NOMO-1 treated with DMSO at 0.1 percent for 48 hours (cell line): ENCODE measurements around the gene MAP4K5.

Experiments
- DNase-seq: peaks from one replicate; lab custom pipeline; 2025; ENCODE audit not compliant: unreplicated experiment; lab: John Stamatoyannopoulos, UW

Gene MAP4K5

DNA sequence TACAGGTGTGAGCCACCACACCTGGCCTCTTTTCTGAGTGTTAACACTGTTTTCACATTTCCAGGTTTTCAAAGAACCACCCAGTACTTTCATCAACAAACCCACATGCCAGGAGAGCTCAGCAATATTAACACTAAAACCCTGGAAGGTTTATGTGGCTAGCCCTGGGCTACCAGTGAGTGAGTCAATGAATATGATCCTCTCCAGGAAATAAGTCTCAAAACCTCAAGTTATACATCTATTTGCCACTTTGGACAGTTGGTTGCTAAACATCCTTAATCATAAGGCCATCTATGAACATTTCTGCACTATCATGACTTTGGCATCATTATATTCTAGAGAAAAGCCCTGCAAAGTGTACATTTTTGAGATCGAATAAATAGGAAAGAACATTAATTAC, 129.4 kb downstream of the MAP4K5 start:
- DNase-seq = no peak

DNA sequence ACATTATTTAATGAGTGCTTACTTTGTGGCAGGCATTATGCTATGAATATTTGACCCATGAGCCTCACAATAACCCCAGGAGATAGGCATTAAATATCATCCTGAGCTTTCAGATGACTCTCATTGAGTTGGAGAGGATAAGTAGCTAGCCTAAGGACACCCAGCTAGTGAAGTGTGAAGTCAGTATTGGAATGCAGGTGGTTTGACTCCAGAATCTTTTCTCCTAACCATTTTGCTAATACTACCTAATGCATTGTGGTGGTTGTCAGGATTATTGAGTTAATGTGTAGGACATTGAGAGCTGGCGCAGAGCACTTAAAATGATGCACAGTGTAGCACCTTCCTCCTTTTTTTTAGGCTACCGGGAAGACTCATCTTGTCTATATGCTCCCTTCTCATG, 131.9 kb downstream of the MAP4K5 start:
- no peak for DNase-seq

DNA sequence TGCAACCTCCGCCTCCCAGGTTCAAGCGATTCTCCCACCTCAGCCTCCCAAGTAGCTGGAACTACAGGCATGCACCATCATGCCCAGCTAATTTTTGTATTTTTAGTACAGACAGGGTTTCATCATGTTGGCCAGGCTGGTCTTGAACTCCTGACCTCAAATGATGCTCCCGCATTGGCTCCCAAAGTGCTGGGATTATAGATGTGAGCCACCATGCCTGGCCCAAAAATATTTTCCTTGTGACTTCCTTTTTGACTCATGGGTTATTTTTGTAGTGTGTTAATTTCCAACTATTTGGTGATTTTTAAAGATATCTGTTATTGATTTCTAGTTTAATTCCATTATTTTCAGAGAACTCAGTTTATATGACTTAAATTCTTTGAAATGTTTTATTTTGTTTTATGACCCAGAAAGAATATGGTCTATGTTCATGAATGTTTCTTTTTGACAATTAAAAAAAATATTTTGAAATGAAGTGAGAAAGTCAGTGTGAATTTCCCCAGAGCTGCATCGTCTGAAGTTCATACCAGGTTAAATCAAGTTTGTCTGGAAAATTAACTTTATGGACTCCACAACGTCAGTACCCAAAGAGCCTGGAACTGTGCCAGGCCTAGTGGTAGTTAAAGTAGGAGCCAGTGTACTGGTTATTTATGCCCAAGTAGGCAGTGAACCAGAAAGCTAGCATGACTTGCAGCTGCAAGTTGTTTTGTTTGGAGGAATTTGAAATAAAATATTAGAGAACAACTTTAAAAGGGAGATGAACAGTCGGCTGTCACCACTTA, 132.9 kb downstream of the MAP4K5 start:
- no peak for DNase-seq

DNA sequence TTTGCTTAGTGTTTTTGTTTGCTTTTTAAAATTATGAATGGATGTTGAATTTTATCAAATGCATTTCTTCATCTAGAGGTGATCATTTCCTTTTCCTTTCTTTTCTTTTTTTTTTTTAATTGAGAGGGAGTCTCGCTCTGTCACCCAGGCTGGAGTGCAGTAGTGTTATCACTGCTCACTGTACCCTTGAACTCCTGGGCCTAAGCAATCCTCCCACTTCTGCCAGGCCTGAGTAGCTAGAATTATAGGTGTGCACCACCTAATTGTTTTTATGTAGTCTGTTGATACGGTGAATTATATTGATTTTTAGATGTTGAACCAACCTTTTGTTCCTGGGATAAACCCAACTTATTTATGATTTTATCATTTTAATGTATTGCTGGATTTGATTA, 134.2 kb downstream of the MAP4K5 start:
- DNase-seq = no peak

DNA sequence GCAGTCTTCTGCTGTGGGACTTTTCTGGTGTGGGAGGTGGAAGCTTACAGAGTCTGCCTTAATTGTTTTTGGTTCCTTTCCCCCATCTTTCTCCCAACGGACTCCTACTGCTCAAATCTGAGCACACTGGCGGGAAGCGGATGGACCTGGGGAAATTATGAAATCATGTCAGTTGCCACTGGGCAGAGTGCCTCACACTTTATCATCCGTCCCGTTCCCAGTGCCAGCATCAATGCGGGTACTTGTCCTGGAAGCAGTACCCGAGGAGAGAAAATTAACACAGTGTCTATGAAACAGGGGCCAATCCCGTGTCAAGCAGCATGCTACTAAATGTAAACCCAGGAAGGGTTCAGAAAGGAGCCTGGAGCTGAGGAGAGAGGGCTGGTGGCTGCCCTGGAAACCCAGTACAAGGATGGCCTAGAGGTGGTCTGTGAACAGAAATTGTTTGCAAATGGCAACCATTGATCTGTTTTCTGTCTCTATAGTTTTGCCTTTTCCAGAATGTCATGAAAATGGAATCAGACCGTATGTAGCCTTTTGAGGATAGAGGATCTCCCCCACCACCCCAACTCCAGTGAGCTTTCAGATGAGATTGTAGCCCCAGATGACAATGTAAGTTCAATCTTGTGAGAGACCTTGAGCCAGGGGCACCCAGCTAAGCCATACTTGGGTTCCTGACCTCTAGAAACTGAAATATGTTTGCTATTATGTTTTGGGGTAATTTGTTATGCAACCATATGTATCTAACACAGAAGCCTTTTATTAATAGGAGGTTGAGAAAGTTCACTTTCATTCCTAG, 134.8 kb downstream of the MAP4K5 start:
- peak; percentile 28 for DNase-seq

DNA sequence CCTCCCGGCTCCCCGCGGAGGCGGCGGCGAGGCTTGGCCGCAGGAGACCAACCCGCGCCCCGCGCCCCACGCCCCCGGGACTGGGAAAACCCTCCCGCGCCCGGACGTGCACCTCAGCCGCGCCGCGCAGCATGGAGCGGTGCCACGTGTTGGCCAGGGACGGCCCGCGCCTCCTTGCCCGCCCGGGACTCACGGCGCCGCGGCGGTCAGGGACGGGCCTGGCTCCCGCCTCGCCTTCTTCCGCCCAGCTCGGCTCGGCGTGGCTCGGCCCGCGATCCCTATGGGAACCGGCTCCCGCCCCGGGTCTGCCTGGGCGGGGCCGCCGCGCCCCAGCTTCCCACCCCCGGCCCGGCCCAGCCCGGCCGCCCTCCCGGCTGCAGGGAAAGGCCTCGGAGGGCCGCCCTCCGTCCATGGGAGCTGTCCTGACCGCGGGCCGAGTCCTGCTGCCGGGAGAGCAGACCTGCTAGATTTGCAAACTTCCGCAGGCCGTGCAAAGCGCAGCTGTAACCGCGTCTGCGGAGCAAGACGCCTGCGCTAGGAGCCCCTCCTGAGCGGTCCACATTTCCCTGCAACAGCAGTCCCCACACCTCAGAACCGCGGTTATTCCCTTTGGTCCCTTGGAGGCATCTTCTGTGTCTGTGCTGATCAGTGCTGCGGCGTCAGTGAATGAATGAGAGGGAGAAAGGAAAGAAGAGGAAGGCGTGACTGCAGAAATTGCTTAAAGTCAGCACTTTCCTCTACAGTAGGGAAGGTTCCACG, 135.6 kb downstream of the MAP4K5 start, which contains the start of gene CDKL1:
Gene CDKL1, minus strand, starts transcription at position 251 of the 759 bp plus-strand sequence. CDS start 1,013 bp downstream, outside the sequence.
- DNase-seq = peak; percentile 34

DNA sequence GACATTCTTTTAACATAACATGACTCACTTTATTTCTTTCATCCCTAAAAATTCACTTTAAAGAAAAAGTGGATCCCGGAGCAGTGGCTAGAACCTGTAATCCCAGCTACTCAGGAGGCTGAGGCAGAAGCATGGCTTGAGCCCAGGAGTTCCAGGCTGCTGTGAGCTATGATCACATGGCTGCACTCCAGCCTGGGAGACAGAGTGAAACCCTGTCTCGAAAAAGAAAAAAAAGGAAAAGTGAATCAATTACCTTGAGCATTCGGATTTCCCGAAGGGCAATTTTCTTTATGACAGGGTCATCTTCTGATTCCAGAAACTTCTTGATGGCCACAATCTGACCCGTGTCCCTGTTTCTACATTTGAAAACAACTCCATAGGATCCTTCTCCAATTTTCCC, 136.9 kb downstream of the MAP4K5 start:
- DNase-seq = no peak

DNA sequence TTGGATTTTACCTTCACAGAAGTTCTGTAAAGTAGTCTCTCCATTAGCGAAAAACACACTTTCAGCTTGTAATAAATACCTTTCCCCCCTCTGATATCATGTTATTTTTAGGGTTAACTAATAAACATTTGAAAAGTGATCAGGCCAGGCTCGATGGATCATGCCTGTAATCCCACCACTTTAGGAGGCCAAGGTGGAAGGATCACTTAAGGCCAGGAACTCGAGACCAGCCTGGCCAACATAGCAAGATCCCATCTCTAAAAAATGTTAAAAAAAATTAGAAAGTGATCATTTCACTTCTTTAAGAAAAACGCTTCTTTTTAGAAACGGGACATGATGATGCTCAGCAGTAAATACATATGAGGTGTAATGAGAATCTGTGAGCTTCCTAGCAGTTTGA, 137.7 kb downstream of the MAP4K5 start:
- no peak for DNase-seq

DNA sequence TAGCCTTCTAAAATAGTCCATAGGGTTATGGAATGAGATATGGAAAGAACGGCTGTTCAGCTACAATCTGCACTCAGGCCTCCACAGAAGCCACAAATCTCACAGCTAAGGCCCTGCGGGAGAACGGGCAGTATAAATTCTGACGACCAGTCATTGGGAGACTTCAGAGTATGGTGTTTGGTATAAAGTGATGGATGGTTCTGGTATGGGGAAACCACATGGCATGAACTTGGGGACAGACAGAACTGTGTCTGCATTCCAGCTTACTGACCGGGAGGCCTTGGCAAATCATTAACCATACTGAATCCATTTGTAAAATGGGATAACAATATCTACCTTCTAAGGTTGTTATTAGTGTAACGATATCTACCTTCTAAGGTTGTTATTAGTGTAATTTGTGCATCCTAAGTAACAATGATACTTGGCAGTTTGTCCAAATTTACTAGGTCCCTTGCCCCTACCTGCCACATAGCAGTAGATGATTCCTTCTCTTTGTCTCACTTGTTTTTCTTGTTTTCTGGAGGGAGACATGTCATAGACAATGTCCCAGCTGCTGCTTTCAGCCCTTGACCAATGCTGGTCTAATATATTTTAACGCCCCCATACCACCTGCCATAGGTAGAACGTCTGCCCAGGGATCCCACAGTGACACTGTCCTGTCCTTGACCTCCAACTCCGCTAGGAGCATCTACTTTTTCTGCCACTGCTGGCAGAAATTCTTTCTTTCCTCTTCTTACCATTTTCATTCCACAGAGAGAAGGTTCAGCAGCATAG, 142.5 kb downstream of the MAP4K5 start:
- no peak for DNase-seq

DNA sequence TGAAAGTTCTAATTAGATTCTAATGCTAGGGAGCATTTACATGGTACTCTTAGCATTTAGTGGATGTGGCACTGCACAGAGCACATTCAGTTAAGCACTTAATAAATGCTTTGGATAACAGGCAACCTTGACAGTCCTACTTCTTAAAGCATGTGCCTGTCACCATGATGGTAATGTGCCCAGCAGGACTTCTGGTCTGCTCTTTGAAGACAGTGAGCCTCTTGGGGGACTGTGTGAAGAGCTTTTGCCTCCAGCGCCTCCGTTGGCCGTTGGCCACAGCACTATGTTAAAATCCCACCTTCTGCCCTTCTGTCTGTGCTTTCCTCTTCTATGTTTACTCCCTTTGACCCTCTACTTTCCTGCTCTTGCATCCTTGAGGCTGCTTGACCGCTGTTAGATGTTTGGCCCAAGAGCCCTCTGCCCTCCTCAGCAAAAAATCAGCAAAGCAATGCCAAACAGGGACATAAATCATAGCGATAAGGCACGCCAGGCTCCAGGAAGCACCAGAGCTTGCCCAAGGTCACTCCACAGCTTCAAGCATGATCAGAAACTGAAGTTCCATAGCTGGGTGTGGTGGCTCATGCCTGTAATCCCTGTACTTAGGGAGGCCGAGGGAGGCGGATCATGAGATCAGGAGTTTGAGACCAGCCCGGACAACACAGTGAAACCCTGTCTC, 144.0 kb downstream of the MAP4K5 start:
- no peak for DNase-seq

DNA sequence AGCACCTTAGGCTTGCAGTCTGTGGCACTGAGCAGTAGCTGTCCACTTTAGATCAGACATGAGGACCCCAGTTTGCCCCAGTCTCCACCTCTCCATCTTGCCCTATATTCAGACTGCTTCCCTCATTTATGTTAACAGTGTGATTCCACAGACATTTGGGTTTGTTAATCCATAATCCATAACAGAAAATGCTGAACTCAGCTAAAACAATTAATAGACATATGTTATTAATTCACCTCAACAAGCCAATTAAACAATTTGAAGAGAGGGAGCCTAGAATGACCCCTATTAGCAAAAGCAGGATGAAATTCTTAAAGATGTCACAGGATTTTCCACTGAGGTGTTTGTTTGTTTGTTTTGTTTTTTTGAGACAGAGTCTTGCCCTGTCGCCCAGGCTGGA, 144.8 kb downstream of the MAP4K5 start:
- DNase-seq = no peak

DNA sequence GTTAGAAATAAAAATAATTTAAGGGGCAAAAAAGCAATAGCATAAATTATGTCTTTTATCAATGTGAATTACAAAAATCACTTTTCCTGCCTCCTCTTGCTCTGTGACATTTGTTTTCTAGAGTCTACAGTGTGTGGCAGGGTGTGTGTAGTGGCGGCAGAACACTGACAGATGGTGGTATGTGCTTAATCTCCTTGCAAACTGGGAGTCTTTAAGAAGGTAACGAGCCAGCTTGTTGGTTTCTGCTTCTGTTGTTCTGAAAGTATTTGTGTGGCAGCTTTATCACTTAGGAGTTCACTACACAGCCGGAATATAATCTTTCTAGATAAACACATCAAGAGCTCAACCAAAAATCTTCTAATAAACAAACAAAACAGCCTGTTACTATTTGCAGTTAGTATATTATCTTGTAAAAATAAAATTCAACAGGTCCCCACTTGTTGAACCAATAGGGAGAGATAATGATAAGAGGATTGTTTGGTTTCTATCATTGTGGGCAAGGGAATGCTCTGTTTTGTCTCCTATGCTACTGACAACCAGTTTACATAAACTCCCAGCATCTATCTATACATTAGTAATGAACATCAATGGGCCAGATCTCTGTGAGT, 148.6 kb downstream of the MAP4K5 start:
- no peak for DNase-seq

DNA sequence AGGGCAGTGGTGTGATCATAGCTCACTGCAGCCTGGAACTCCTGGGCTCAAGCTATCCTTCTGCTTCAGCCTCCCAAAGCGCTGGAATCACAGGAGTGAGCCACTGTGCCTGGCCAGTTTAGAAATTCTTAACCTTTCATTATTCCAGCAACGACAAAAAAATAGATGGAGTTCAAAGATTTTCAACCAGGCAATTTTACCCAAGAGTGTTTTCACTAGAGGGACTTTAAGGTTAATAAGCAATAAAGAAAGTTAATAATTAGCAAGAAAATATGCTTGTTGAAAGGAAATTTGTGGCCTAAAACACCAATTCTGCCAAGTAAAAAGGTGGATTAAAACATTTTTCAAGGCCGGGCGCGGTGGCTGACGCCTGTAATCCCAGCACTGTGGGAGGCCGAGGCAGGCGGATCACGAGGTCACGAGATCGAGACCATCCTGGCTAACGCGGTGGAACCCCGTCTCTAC, 150.5 kb downstream of the MAP4K5 start:
- DNase-seq = no peak

DNA sequence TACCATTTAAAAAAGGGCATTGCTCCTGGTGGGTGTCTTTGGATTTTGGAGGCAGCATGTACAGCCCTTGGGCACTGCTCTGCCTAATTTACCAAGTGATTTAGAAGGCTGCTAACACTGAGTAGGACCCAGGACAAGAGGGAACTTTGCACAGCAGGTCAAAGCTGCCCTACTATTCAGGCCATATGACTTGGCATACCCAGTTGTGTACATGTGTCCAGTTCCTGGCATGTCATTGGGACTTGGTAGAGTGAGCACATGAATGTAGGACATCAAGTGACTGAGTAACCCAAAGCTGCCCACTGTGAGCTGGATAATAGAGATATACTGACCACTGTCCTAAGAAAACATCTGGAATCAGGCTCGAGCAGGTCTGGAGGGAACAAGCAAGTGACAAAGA, 151.4 kb downstream of the MAP4K5 start:
- DNase-seq = no peak

DNA sequence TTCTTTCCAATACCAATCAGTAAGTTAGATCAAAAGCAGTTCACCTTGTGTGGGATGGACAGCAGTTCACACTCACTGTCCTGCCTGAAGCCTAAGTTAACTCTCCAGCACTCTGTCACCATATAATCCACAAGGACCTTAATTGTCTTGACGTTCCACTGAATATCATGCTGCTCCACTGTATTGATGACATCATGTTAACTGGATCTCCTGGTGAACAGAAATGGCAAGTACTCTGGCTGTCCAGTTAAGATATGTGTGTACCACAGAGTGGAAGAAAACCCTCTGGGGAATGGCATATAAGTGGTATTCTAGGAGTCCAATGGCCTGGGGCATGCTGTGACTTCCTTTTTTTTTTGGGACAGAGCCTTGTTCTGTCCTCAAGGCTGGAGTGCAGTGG, 151.9 kb downstream of the MAP4K5 start:
- no peak for DNase-seq

DNA sequence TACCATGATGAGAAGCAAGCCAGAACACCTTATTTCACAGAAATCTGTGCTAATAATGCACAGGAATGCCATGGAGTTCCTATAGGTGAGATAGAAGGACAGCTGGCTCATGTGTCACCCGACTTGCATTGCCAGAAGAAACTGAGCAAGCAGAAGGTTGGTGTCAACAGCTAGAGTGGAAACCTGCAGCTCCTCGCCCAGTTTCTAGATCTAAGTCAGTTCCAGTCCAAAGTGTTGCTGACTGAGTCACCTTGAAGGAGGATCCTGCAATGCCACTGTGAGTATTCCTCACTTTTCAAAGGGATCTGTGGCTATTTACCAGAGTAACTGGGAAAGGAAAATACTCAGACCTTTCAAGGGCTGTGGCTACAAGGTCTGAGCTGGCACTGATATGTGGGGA, 152.8 kb downstream of the MAP4K5 start:
- no peak for DNase-seq

DNA sequence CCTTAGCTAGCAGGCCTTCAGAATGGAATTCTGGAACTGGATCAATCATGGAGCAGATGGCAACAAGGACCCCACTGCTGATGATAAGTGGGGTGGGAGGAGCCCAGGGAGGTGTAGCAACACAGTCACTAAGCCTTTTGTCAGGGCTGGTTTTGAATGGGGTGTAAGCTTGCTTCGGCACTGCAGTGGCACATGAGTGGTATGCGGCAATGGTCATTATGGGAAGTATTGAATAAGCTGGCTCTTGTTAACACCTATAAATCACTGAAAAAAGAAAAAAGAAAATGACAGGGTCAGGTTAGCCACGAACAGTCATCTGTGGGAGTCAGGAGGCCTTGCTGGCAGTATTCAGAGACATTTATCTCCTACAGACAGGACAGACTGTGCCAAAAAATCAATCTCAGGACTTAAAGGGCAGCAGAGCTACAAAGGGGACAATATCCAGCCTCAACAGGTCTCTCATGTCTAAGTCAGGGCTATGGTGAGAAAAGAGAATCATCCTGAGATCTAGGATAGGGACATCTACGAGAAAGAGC, 154.8 kb downstream of the MAP4K5 start:
- DNase-seq = no peak

DNA sequence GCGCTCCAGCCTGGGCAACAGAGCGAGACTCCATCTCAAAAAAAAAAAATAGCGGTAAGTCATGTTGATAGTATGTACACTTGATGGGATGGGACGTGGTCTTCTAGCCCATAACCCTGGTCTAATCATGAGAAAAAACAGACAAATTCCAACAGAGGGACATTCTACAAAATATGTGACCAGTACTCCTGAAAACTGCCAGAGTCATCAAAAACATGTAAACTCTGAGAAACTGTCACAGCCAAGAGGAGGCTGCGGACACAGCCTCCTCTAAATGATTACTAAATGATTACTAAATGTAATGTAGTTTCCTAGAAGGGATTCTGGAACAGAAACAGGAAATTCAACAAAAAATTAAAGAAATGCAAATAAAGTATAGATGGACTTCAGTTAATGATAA, 156.6 kb downstream of the MAP4K5 start:
- no peak for DNase-seq

DNA sequence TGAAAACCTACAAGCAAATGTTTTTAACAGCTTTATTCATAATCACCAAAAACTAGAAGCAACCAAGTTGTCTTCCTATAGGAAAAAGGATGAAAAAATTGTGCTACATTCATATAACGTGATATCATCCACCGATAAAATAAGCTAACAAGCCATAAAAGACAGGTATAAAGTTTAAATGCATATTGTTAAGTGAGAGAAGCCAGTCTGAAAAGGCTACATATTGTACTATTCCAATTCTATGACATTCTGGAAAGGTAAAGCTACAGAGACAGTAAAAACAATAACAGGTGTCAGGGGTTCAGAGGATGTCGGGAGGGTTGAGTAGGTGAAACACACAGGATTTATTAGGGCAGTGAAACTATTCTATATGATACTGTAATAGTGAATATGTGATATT, 158.4 kb downstream of the MAP4K5 start:
- DNase-seq = no peak

DNA sequence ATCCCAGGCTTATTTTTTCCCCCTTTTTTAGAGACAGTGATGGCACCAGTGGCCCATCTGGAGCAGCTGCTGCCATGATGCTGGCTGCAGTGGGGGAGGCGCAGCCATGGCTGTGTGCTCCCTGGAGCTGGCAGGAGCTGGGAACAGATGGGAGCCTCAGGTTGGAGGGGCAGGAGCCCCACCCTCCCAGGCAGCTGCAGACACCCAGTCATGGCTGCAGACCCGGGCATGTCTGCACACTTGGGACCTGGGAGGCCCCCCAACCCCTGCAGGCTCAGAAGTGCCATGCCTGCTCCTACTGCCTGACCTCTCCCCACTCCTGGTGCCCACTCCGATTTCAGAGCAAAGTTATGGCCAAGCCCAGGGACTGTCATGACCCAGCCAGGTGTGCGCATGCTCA, 160.8 kb downstream of the MAP4K5 start:
- no peak for DNase-seq
